IMR-90 (cell line): ENCODE data around the gene ZFYVE28. TPM values are rescaled to one million over a fixed set of nuclear protein-coding genes. Genes with fewer than 3 reads are reported as not detected.

Source experiments
- ATAC-seq: fragments of 200-7000 bp; cut with Tn5 transposase; 2 replicates; pipeline ENCODE4 v1.9.1; 2020; ENCODE audit warnings: low read depth, mild to moderate bottlenecking, moderate library complexity
- BruUV-seq: library from RNA; stranded (reverse); fragments of 400-500 nt; replicated peaks from 2 replicates; lab custom pipeline; 2021; lab: Mats Ljungman, UMichigan
- CTCF ChIA-PET: fragments of 300-600 bp; formaldehyde crosslinking; extraction: SDS; loops from one replicate; lab custom pipeline; 2021; ENCODE audit warnings: antibody characterized with exemption; lab: Yijun Ruan, JAX
- POLR2A ChIA-PET: fragments of 300-600 bp; sonication (Branson Sonifier 250); formaldehyde crosslinking; loops from one replicate; lab custom pipeline; 2022; ENCODE audit warnings: antibody characterized with exemption; ENCODE audit not compliant: unreplicated experiment; lab: Charles Lee
- DNase-seq: peaks from one replicate; pipeline ENCODE4 v3.0.0; 2013
- H2AFZ ChIP-seq: replicated peaks from 2 replicates; pipeline ENCODE3; 2013; ENCODE audit warnings: low read length, mild to moderate bottlenecking; ENCODE audit not compliant: poor library complexity
- H2AK5ac ChIP-seq: 2 replicates; pipeline ENCODE4 v1.6.1; 2013; ENCODE audit warnings: low read depth, low read length, inconsistent platforms
- H2AK9ac ChIP-seq: replicated peaks from 2 replicates; pipeline ENCODE3; 2013; ENCODE audit warnings: mild to moderate bottlenecking, low read depth, low read length, moderate library complexity; ENCODE audit not compliant: poor library complexity
- H2BK120ac ChIP-seq: 2 replicates; pipeline ENCODE4 v1.6.1; 2013; ENCODE audit warnings: low read depth, low read length, inconsistent platforms
- H2BK15ac ChIP-seq: 3 replicates; pipeline ENCODE4 v1.6.1; 2013; ENCODE audit warnings: low read depth, low read length, inconsistent platforms
- H2BK20ac ChIP-seq: 2 replicates; pipeline ENCODE4 v1.6.1; 2013; ENCODE audit warnings: low read depth, mild to moderate bottlenecking, inconsistent platforms, low read length, moderate library complexity
- H2BK5ac ChIP-seq: 2 replicates; pipeline ENCODE4 v1.6.1; 2013; ENCODE audit warnings: mild to moderate bottlenecking, low read depth, low read length, inconsistent platforms; ENCODE audit not compliant: poor library complexity, severe bottlenecking
- H3K14ac ChIP-seq: replicated peaks from 2 replicates; pipeline ENCODE4 v1.6.1; 2013; ENCODE audit warnings: low read depth, low read length, inconsistent platforms
- H3K18ac ChIP-seq: 2 replicates; pipeline ENCODE4 v1.6.1; 2013; ENCODE audit warnings: low read depth, low read length, control low read depth
- H3K23ac ChIP-seq: 2 replicates; pipeline ENCODE4 v1.6.1; 2013; ENCODE audit warnings: low read depth, low read length, inconsistent platforms
- H3K27ac ChIP-seq: 2 replicates; pipeline ENCODE4 v1.5.1; 2013; ENCODE audit warnings: mild to moderate bottlenecking, control low read depth, low read length; ENCODE audit not compliant: insufficient read depth
- H3K27me3 ChIP-seq: 2 replicates; pipeline ENCODE4 v1.6.1; 2013; ENCODE audit warnings: low read length; ENCODE audit not compliant: control insufficient read depth, insufficient read depth
- H3K36me3 ChIP-seq: 2 replicates; pipeline ENCODE4 v1.6.1; 2013; ENCODE audit warnings: low read length, mixed read lengths; ENCODE audit not compliant: control insufficient read depth, insufficient read depth
- H3K4ac ChIP-seq: 2 replicates; pipeline ENCODE4 v1.6.1; 2013; ENCODE audit warnings: low read depth, low read length, inconsistent platforms
- H3K4me1 ChIP-seq: 2 replicates; pipeline ENCODE4 v1.6.1; 2013; ENCODE audit warnings: low read length, mixed read lengths; ENCODE audit not compliant: control insufficient read depth, insufficient read depth
- H3K4me2 ChIP-seq: 2 replicates; pipeline ENCODE4 v1.6.1; 2013; ENCODE audit warnings: low read depth, mild to moderate bottlenecking, control low read depth, low read length, moderate library complexity
- H3K4me3 ChIP-seq: 2 replicates; pipeline ENCODE4 v1.5.1; 2013; ENCODE audit warnings: low read depth, mild to moderate bottlenecking, control low read depth, low read length, moderate library complexity; ENCODE audit not compliant: insufficient read depth
- H3K56ac ChIP-seq: 2 replicates; pipeline ENCODE4 v1.6.1; 2013; ENCODE audit warnings: low read length, inconsistent platforms; ENCODE audit not compliant: insufficient read depth; ENCODE audit errors: extremely low read depth
- H3K79me1 ChIP-seq, 2 experiments: 2 replicates each; pipeline ENCODE4 v1.6.1; 2013; ENCODE audit warnings: low read length in 2 of 2, inconsistent platforms in 1 of 2, low read depth in 1 of 2
- H3K9ac ChIP-seq: 2 replicates; pipeline ENCODE4 v1.6.1; 2013; ENCODE audit warnings: low read depth, low read length, control low read depth
- H3K9me1 ChIP-seq: 2 replicates; pipeline ENCODE4 v1.6.1; 2013; ENCODE audit warnings: low read length, inconsistent platforms; ENCODE audit not compliant: insufficient read depth
- H3K9me3 ChIP-seq: 2 replicates; pipeline ENCODE4 v1.6.1; 2013; ENCODE audit warnings: low read length; ENCODE audit not compliant: control insufficient read depth, insufficient read depth
- H4K20me1 ChIP-seq: 2 replicates; pipeline ENCODE4 v1.6.1; 2013; ENCODE audit warnings: low read length, inconsistent platforms; ENCODE audit not compliant: insufficient read depth
- H4K5ac ChIP-seq: 2 replicates; pipeline ENCODE4 v1.6.1; 2013; ENCODE audit warnings: mild to moderate bottlenecking, low read depth, low read length, control low read depth
- H4K8ac ChIP-seq, 2 experiments: 2 replicates each; pipeline ENCODE4 v1.6.1; 2013; ENCODE audit warnings: low read depth in 2 of 2, low read length in 2 of 2, control low read depth in 1 of 2, inconsistent platforms in 1 of 2
- H4K91ac ChIP-seq: 2 replicates; pipeline ENCODE4 v1.6.1; 2013; ENCODE audit warnings: low read depth, low read length, inconsistent platforms; ENCODE audit not compliant: insufficient read depth
- CEBPB ChIP-seq: IDR thresholded peaks from 2 replicates; pipeline ENCODE4 v1.6.1; 2012; ENCODE audit warnings: low read depth, low read length, improper control_type of control experiment
- FOS ChIP-seq: fragments of 150-350 bp; IDR thresholded peaks from 2 replicates; pipeline ENCODE4 v1.6.1; 2016; ENCODE audit warnings: low read depth, low read length
- MAFK ChIP-seq: IDR thresholded peaks from 2 replicates; pipeline ENCODE4 v1.6.1; 2012; ENCODE audit warnings: low read depth, low read length, improper control_type of control experiment
- MAZ ChIP-seq: IDR thresholded peaks from 2 replicates; pipeline ENCODE4 v1.6.1; 2012; ENCODE audit warnings: low read depth, mild to moderate bottlenecking, low read length, improper control_type of control experiment, moderate library complexity, borderline replicate concordance
- NFE2L2 ChIP-seq: fragments of 150-350 bp; IDR thresholded peaks from 2 replicates; pipeline ENCODE4 v1.6.1; 2016; ENCODE audit warnings: low read depth, mild to moderate bottlenecking, low read length
- POLR2A ChIP-seq: IDR thresholded peaks from 2 replicates; pipeline ENCODE4 v1.6.1; 2012; ENCODE audit warnings: mild to moderate bottlenecking, low read depth, low read length
- RAD21 ChIP-seq: IDR thresholded peaks from 2 replicates; pipeline ENCODE4 v1.6.1; 2012; ENCODE audit warnings: low read length, improper control_type of control experiment
- RCOR1 ChIP-seq: IDR thresholded peaks from 2 replicates; pipeline ENCODE4 v1.6.1; 2012; ENCODE audit warnings: mild to moderate bottlenecking, low read length, improper control_type of control experiment; ENCODE audit not compliant: insufficient replicate concordance
- RFX5 ChIP-seq: IDR thresholded peaks from 2 replicates; pipeline ENCODE4 v1.8.0; 2012; ENCODE audit warnings: low read depth, mild to moderate bottlenecking, low read length, moderate library complexity
- SMC3 ChIP-seq: fragments of 150-350 bp; IDR thresholded peaks from 2 replicates; pipeline ENCODE4 v1.6.1; 2016; ENCODE audit warnings: low read depth, mild to moderate bottlenecking, antibody characterized with exemption, low read length, moderate library complexity
- WGBS, 2 experiments: methylation state at CpG; one replicate each; pipeline versions ENCODE4 v1.1.5 to v1.1.7; 2013; ENCODE audit warnings: missing lambda C conversion rate in 2 of 2; ENCODE audit not compliant: insufficient read length in 1 of 2; ENCODE audit errors: extremely low coverage in 2 of 2; 5-methylcytosine and 5-hydroxymethylcytosine counted together
- dilution Hi-C: fragments of 300-500 bp; cut with HindIII; formaldehyde crosslinking; loops from one replicate; pipeline ENCODE4 v1.14.3; 2018; ENCODE audit warnings: low sequenced_read_pairs; ENCODE audit not compliant: unreplicated experiment
- in situ Hi-C: fragments of 300-500 bp; cut with MboI; formaldehyde crosslinking; loops from 3 replicates; pipeline ENCODE4 v1.14.3; 2019; ENCODE audit warnings: low sequenced_read_pairs, inconsistent platforms, mixed read lengths
- intact Hi-C: fragments of 100-400 bp; cut with micrococcal nuclease; formaldehyde crosslinking; loops from 2 replicates; pipeline ENCODE4 v1.10.0; 2022
- polyA plus RNA-seq, 3 experiments: library from polyadenylated mRNA; depleted of rRNA; stranded (reverse); fragments of >200 nt; gene quantifications; 2 replicates each; pipeline ENCODE4 v1.2.3, GENCODE V29; 2012; ENCODE audit warnings: low replicate concordance in 1 of 3
- total RNA-seq: library from RNA; depleted of rRNA; stranded (reverse); fragments of >200 nt; gene quantifications from 2 replicates; pipeline ENCODE4 v1.2.3, GENCODE V29; 2012
- TF ChIP-seq, protein P1 (sequence below): conservative IDR thresholded peaks from 2 replicates; pipeline ENCODE4 v1.5.1; 2012; ENCODE audit warnings: mild to moderate bottlenecking, low read depth, low read length, improper control_type of control experiment
- TF ChIP-seq, protein P2 (sequence below): fragments of 150-350 bp; IDR thresholded peaks from 2 replicates; pipeline ENCODE4 v1.6.1; 2016; ENCODE audit warnings: low read depth, mild to moderate bottlenecking, low read length, moderate library complexity, borderline replicate concordance

ZFYVE28 gene
- total and polyA plus RNA-seq, 2 of the 4 experiments (the other 2 are of a cell fraction) = 0.36 to 1.2 TPM

DNA sequence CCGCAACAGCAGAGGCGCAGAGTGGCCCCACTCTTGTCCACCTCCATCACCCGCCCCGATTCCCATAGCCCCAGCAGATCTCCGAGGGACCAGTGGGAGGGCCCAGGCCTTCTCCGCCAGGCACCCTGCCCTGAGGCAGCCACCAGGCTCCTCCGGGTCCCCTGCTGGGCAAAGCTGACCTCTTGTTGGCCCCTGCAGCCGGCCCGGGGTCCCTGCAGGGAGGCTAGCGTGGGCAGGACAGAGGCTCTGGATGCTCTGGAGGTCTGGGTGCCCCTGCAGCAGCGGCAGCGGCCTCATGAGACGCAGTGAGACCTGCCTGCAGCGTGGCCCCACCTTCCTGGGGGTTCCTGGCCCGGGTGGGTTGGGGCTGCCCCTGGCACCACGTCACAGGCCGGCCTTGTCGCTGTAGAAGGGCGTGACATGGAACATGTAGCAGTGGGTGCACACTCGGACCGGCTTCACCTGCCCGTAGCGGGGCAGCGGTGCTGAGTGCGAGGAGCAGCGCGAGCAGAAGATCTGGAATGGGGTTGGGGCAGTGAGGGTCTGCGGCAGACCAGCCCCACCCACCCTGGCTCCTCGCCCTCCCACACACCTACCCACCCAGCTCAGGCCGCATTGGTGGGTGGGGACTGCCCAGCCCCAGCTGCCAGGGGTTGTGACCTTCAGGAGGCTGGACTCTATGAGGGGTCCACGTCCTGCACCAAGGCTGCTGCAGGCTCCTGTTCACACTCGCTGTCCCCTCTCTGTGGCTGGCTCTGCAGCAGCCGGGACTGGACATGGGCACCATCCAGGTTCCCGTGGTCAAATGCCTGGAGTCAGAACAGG lies 147.9 kb downstream of the ZFYVE28 start:
- in situ Hi-C loops (no loop called here), dilution Hi-C loops (no loop called here), intact Hi-C loops (no loop called here)
- Histone ChIP-seq H3K4me2 (no peak overlapping the region), H2BK120ac (no peak overlapping the region), H2BK5ac (no peak overlapping the region), H4K91ac (no peak overlapping the region), H3K4me1 (peaks cover 3% of the 10 kb centered on the region; the same call in 1 of the 2 replicates), H4K8ac (no peak overlapping the region), H2BK20ac (no peak overlapping the region), H3K79me1 (no peaks in the 10 kb centered on the region), H3K23ac (no peak overlapping the region), H2AK9ac (no peak overlapping the region), H3K4me3 (no peak overlapping the region), H4K20me1 (no peaks in the 10 kb centered on the region), H3K18ac (no peak overlapping the region), H3K56ac (no peak overlapping the region), H3K36me3 (no peaks in the 10 kb centered on the region), H3K27ac (no peak overlapping the region), H3K4ac (no peak overlapping the region), H3K9me1 (no peaks in the 10 kb centered on the region), H3K14ac (no peak overlapping the region), H2AFZ (no peak overlapping the region), H3K9me3 (no peaks in the 10 kb centered on the region), H2AK5ac (no peak overlapping the region), H3K27me3 (peaks cover 2% of the 10 kb centered on the region; the same call in 1 of the 2 replicates), H3K9ac (no peak overlapping the region), H2BK15ac (no peak overlapping the region), H4K5ac (no peak overlapping the region)
- 74% methylated on average over 15 of the region's 34 CpGs; no CpG with 5 or more reads in 1 of the 2 experiments for WGBS, 2 experiments
- ATAC-seq (no peak), DNase-seq (no peak)
- ChIA-PET CTCF (no interaction called here), POLR2A (no interaction called here)
- TF ChIP-seq, protein P1, sequence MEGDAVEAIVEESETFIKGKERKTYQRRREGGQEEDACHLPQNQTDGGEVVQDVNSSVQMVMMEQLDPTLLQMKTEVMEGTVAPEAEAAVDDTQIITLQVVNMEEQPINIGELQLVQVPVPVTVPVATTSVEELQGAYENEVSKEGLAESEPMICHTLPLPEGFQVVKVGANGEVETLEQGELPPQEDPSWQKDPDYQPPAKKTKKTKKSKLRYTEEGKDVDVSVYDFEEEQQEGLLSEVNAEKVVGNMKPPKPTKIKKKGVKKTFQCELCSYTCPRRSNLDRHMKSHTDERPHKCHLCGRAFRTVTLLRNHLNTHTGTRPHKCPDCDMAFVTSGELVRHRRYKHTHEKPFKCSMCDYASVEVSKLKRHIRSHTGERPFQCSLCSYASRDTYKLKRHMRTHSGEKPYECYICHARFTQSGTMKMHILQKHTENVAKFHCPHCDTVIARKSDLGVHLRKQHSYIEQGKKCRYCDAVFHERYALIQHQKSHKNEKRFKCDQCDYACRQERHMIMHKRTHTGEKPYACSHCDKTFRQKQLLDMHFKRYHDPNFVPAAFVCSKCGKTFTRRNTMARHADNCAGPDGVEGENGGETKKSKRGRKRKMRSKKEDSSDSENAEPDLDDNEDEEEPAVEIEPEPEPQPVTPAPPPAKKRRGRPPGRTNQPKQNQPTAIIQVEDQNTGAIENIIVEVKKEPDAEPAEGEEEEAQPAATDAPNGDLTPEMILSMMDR = no peak
- TF ChIP-seq MAZ (no peak), FOS (no peak), RAD21 (no peak), RFX5 (no peak), CEBPB (no peak), POLR2A (no peak), RCOR1 (no peak), SMC3 (no peak), MAFK (no peak), NFE2L2 (no peak)
- TF ChIP-seq, protein P2, sequence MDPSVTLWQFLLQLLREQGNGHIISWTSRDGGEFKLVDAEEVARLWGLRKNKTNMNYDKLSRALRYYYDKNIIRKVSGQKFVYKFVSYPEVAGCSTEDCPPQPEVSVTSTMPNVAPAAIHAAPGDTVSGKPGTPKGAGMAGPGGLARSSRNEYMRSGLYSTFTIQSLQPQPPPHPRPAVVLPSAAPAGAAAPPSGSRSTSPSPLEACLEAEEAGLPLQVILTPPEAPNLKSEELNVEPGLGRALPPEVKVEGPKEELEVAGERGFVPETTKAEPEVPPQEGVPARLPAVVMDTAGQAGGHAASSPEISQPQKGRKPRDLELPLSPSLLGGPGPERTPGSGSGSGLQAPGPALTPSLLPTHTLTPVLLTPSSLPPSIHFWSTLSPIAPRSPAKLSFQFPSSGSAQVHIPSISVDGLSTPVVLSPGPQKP = no peak
- BruUV-seq = no TSS peak
